Measurements from ENCODE around the gene PDZD8.

DNA sequence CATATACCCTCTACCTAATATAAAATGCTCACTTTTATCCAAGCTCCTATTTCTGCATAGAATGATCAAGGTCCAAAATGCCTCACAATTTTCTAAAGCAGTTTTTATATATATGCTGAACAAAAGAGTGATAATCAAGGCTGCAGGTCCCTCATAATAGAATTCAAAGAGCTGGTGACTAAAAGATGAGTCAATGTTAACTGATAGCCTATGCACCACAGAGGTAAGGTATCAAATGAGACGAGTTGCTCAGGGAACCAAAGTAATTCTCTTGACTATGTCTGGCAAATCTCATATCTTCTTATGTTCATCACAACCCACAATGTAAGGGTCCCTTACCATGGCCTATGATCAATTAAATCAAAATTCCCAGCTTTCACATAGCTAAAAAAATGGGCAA lies 15.2 kb downstream of the PDZD8 start:
- TF ChIP-seq, protein P1, sequence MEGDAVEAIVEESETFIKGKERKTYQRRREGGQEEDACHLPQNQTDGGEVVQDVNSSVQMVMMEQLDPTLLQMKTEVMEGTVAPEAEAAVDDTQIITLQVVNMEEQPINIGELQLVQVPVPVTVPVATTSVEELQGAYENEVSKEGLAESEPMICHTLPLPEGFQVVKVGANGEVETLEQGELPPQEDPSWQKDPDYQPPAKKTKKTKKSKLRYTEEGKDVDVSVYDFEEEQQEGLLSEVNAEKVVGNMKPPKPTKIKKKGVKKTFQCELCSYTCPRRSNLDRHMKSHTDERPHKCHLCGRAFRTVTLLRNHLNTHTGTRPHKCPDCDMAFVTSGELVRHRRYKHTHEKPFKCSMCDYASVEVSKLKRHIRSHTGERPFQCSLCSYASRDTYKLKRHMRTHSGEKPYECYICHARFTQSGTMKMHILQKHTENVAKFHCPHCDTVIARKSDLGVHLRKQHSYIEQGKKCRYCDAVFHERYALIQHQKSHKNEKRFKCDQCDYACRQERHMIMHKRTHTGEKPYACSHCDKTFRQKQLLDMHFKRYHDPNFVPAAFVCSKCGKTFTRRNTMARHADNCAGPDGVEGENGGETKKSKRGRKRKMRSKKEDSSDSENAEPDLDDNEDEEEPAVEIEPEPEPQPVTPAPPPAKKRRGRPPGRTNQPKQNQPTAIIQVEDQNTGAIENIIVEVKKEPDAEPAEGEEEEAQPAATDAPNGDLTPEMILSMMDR (IDR thresholded peaks at IDR 0.05; ENCODE audit: insufficient read depth, low read depth, low read length) = no peak
- TF ChIP-seq EZH2 (IDR thresholded peaks at IDR 0.05; ENCODE audit: insufficient read depth, low read length) = no peak
